ENCODE measurements around the gene TRHDE. TPM values are rescaled to one million over a fixed set of nuclear protein-coding genes. Genes with fewer than 3 reads are reported as not detected.

TRHDE gene
- total RNA-seq, 1 donor from 2014 or later = 0.51 TPM

GRCh38 chr12:72256725-72257124, 15.4 kb upstream of the TRHDE start:
- H3K4me3 Mint-ChIP-seq = no peak overlapping the region
- H3K4me1 Mint-ChIP-seq = no peaks in the 10 kb centered on the region
- H3K36me3 Mint-ChIP-seq (ENCODE audit: low read depth) = no peaks in the 10 kb centered on the region
- H3K27ac Mint-ChIP-seq (ENCODE audit: unreplicated experiment) = no peak overlapping the region
- no peak for TF ChIP-seq CTCF (conservative IDR thresholded peaks at IDR 0.05)
- no peaks in the 10 kb centered on the region for H3K27me3 Mint-ChIP-seq (ENCODE audit: low read depth)
- H3K9me3 Mint-ChIP-seq = peaks cover 5% of the 10 kb centered on the region
- DNase-seq (ENCODE audit: low read depth, low spot score) = no peak

- H3K9me3 Mint-ChIP-seq = no peaks in the 10 kb centered on the region
- H3K27me3 Mint-ChIP-seq (ENCODE audit: low read depth) = peaks cover 2% of the 10 kb centered on the region
- H3K27ac Mint-ChIP-seq (ENCODE audit: unreplicated experiment) = no peak overlapping the region
- no peaks in the 10 kb centered on the region for H3K4me1 Mint-ChIP-seq
- no peak overlapping the region for H3K4me3 Mint-ChIP-seq
- TF ChIP-seq CTCF (conservative IDR thresholded peaks at IDR 0.05) = no peak
- H3K36me3 Mint-ChIP-seq (ENCODE audit: low read depth) = no peaks in the 10 kb centered on the region
- no peak for DNase-seq (ENCODE audit: low read depth, low spot score)
Measured at GRCh38 chr12:72261885-72262284, 10.3 kb upstream of the TRHDE start.

- peak; percentile 70 for TF ChIP-seq CTCF (conservative IDR thresholded peaks at IDR 0.05)
- Mint-ChIP-seq H3K9me3 (no peaks in the 10 kb centered on the region), H3K4me3 (no peak overlapping the region), H3K27ac (ENCODE audit: unreplicated experiment) (no peak overlapping the region), H3K27me3 (ENCODE audit: low read depth) (peaks cover 14% of the 10 kb centered on the region), H3K36me3 (ENCODE audit: low read depth) (no peaks in the 10 kb centered on the region), H3K4me1 (no peaks in the 10 kb centered on the region)
- DNase-seq (ENCODE audit: low read depth, low spot score) = no peak
Measured at GRCh38 chr12:72264548-72265175, 7.5 kb upstream of the TRHDE start.

GRCh38 chr12:72267974-72268373, 4.2 kb upstream of the TRHDE start:
- peak; percentile 34 for TF ChIP-seq CTCF (conservative IDR thresholded peaks at IDR 0.05)
- Mint-ChIP-seq H3K36me3 (ENCODE audit: low read depth) (no peaks in the 10 kb centered on the region), H3K4me3 (no peak overlapping the region), H3K27me3 (ENCODE audit: low read depth) (peaks cover 44% of the 10 kb centered on the region), H3K9me3 (no peaks in the 10 kb centered on the region), H3K4me1 (peaks cover 13% of the 10 kb centered on the region), H3K27ac (ENCODE audit: unreplicated experiment) (no peak overlapping the region)
- DNase-seq (ENCODE audit: low read depth, low spot score) = no peak

- DNase-seq (ENCODE audit: low read depth, low spot score) = no peak
- Mint-ChIP-seq H3K27me3 (ENCODE audit: low read depth) (peaks cover 48% of the 10 kb centered on the region), H3K27ac (ENCODE audit: unreplicated experiment) (no peak overlapping the region), H3K4me1 (peaks cover 13% of the 10 kb centered on the region), H3K36me3 (ENCODE audit: low read depth) (no peaks in the 10 kb centered on the region), H3K4me3 (no peak overlapping the region), H3K9me3 (no peaks in the 10 kb centered on the region)
- TF ChIP-seq CTCF (conservative IDR thresholded peaks at IDR 0.05) = no peak
Measured at GRCh38 chr12:72268386-72268785, 3.8 kb upstream of the TRHDE start.

Data from neural crest cell (in vitro differentiated cells).